Left lobe of liver (tissue), 2 donors: Measurements from ENCODE around the gene PRPF6. TPM values are rescaled to one million over a fixed set of nuclear protein-coding genes. Genes with fewer than 3 reads are reported as not detected.
"Not testable (repeated sequence)": the region's sequence is repeated elsewhere in the genome, so short reads cannot be mapped to it uniquely, and the experiment has no call there.

Experiments used
- ATAC-seq: fragments of 200-7000 bp; cut with Tn5 transposase; one replicate; pipeline ENCODE4 v1.9.1; 2020; ENCODE audit warnings: mild to moderate bottlenecking, moderate library complexity
- DNase-seq: peaks from one replicate; pipeline ENCODE4 v3.0.0-alpha.2; 2020; ENCODE audit warnings: low spot score
- total RNA-seq: library from RNA; stranded (reverse); gene quantifications from one replicate; pipeline ENCODE4 v1.2.1, GENCODE V29; 2021
- donor health status: DM: no; HTN: no; CAD: no; lungs with moderate emphysema.
- donor health status: DM: no; HTN: yes; CAD: no.

Gene PRPF6
- total RNA-seq, 1 donor from 2014 or later, result 24.2 TPM

GRCh38 chr20:63960654-63961621 lies 20.0 kb upstream of the PRPF6 start:
- not testable (repeated sequence) for ATAC-seq, DNase-seq

GRCh38 chr20:63961664-63962425 lies 19.1 kb upstream of the PRPF6 start:
- DNase-seq, result no peak
- no peak for ATAC-seq

GRCh38 chr20:63962426-63963347 lies 18.2 kb upstream of the PRPF6 start:
- no peak for ATAC-seq
- no peak for DNase-seq

- no peak for ATAC-seq
- DNase-seq, result no peak
Observed at GRCh38 chr20:63963348-63963741, 17.6 kb upstream of the PRPF6 start.

GRCh38 chr20:63963784-63964301 lies 17.1 kb upstream of the PRPF6 start:
- DNase-seq, result no peak

GRCh38 chr20:63964412-63964811 lies 16.5 kb upstream of the PRPF6 start:
- DNase-seq (no peak), ATAC-seq (no peak)

More at GRCh38 chr20:63963784-63964301, 17.1 kb upstream of the PRPF6 start:
- no peak for ATAC-seq

GRCh38 chr20:63966172-63966943 lies 14.6 kb upstream of the PRPF6 start:
- no peak for DNase-seq
- no peak for ATAC-seq

GRCh38 chr20:63966944-63967322 lies 14.0 kb upstream of the PRPF6 start:
- DNase-seq (no peak), ATAC-seq (no peak)

GRCh38 chr20:63967330-63968135 lies 13.4 kb upstream of the PRPF6 start:
- no peak for ATAC-seq
- DNase-seq, result no peak

GRCh38 chr20:63968136-63968927 lies 12.6 kb upstream of the PRPF6 start:
- DNase-seq (peak; percentile 58), ATAC-seq (no peak)

- ATAC-seq, result peak; percentile 68
- peak; percentile 86 for DNase-seq
Observed at GRCh38 chr20:63968928-63969760, 11.8 kb upstream of the PRPF6 start.

GRCh38 chr20:63969838-63970713 lies 10.9 kb upstream of the PRPF6 start, which contains the start of gene ZNF512B:
ZNF512B (minus strand) TSS chr20:63969930; CDS start chr20:63967950, 1,980 bp downstream.
- DNase-seq (peak; percentile 75), ATAC-seq (peak; percentile 55)

GRCh38 chr20:63970714-63971431 lies 10.1 kb upstream of the PRPF6 start:
- no peak for DNase-seq
- ATAC-seq, result no peak

GRCh38 chr20:63971960-63972311 lies 9.0 kb upstream of the PRPF6 start:
- ATAC-seq, DNase-seq: not testable (repeated sequence)
